GM06990 (cell line): ENCODE data around the gene CARD19.

Source experiments
- DNase-seq: peaks from one replicate; pipeline ENCODE4 v3.0.0-alpha.2; 2011; ENCODE audit not compliant: insufficient read length; ENCODE audit errors: extremely low read depth
- H3K27me3 ChIP-seq: replicated peaks from 2 replicates; pipeline ENCODE4 v1.6.0; 2011; ENCODE audit warnings: low read length; ENCODE audit not compliant: control insufficient read depth, insufficient read depth
- H3K36me3 ChIP-seq: 2 replicates; pipeline ENCODE4 v1.5.1; 2011; ENCODE audit warnings: low read length; ENCODE audit not compliant: control insufficient read depth, insufficient read depth
- H3K4me3 ChIP-seq: replicated peaks from 2 replicates; pipeline ENCODE4 v1.5.1; 2011; ENCODE audit warnings: low read depth, mild to moderate bottlenecking, control low read depth, low read length
- CTCF ChIP-seq: IDR thresholded peaks from 2 replicates; pipeline ENCODE4 v1.5.1; 2011; ENCODE audit warnings: low read length, control low read depth, mild to moderate bottlenecking, inconsistent platforms; ENCODE audit not compliant: insufficient read depth, poor library complexity, severe bottlenecking

CARD19 gene

GRCh38 chr9:93155716-93156474 is 59.9 kb downstream of the CARD19 start:
- TF ChIP-seq CTCF: no peak
- H3K27me3 ChIP-seq: no peaks in the 10 kb centered on the region
- no peak for DNase-seq
- no peak overlapping the region for H3K4me3 ChIP-seq
- H3K36me3 ChIP-seq: no peaks in the 10 kb centered on the region

- Histone ChIP-seq H3K27me3 (no peaks in the 10 kb centered on the region), H3K4me3 (no peak overlapping the region), H3K36me3 (no peaks in the 10 kb centered on the region)
- peak; percentile 70 for DNase-seq
- TF ChIP-seq CTCF: no peak
Observed at GRCh38 chr9:93156475-93157008, 60.5 kb downstream of the CARD19 start.

- peak; percentile 100 for TF ChIP-seq CTCF
- no peaks in the 10 kb centered on the region for H3K36me3 ChIP-seq
- peak; percentile 75 for DNase-seq
- H3K4me3 ChIP-seq: no peak overlapping the region
- H3K27me3 ChIP-seq: no peaks in the 10 kb centered on the region
Observed at GRCh38 chr9:93159601-93160471, 63.8 kb downstream of the CARD19 start.

GRCh38 chr9:93161786-93162562 is 66.0 kb downstream of the CARD19 start:
- no peak for TF ChIP-seq CTCF
- Histone ChIP-seq H3K36me3 (no peaks in the 10 kb centered on the region), H3K4me3 (no peak overlapping the region), H3K27me3 (no peaks in the 10 kb centered on the region)
- no peak for DNase-seq
